HFFc6 (cell line): ENCODE results near the gene EIF1AD. TPM values are rescaled to one million over a fixed set of nuclear protein-coding genes. Genes with fewer than 3 reads are reported as not detected.
"Not testable (repeated sequence)": the region's sequence is repeated elsewhere in the genome, so short reads cannot be mapped to it uniquely, and the experiment has no call there.

Experiments used
- DNase-seq: peaks from one replicate; pipeline ENCODE4 v3.0.0-alpha.2; 2018
- H3K27ac Mint-ChIP-seq: 2 replicates; pipeline ENCODE4 v1.8.0; 2020; ENCODE audit warnings: mild to moderate bottlenecking, mixed read lengths
- H3K27me3 Mint-ChIP-seq: 2 replicates; pipeline ENCODE4 v1.8.0; 2021; ENCODE audit warnings: mild to moderate bottlenecking, moderate library complexity, mixed read lengths; ENCODE audit not compliant: insufficient read depth
- H3K36me3 Mint-ChIP-seq: 2 replicates; pipeline ENCODE4 v1.8.0; 2021; ENCODE audit warnings: low read depth, mixed read lengths
- H3K4me1 Mint-ChIP-seq: 2 replicates; pipeline ENCODE4 v1.8.0; 2020; ENCODE audit warnings: low read depth, mixed read lengths
- H3K4me3 Mint-ChIP-seq: 2 replicates; pipeline ENCODE4 v1.8.0; 2020; ENCODE audit warnings: mild to moderate bottlenecking, moderate library complexity, mixed read lengths
- H3K9me3 Mint-ChIP-seq: 2 replicates; pipeline ENCODE4 v1.8.0; 2020; ENCODE audit warnings: mild to moderate bottlenecking, mixed read lengths
- total RNA-seq, 6 experiments: library from RNA; stranded (reverse); fragmentation: NEBNext Ultra II Directional; extraction: Animal tissue kit (Norgen Biotek cat#: 25700); gene quantifications; 2 replicates in 1 of 6; 3 replicates in 5 of 6; pipeline ENCODE4 v1.2.3, GENCODE V29; 2021
- TF ChIP-seq, protein P1 (sequence below): fragments of 200-600 bp; sonication (generic); IDR thresholded peaks from 2 replicates; pipeline ENCODE4 v1.5.0; 2021; ENCODE audit warnings: antibody characterized with exemption, mild to moderate bottlenecking

The EIF1AD gene
- total RNA-seq, 6 experiments from 2014 or later, result 28.6 to 36.8 (median 31.7) TPM

GRCh38 chr11:66011239-66011784 lies 9.4 kb upstream of the EIF1AD start:
- Mint-ChIP-seq H3K27me3 (no peaks in the 10 kb centered on the region; the same call in 1 of the 2 replicates), H3K4me3 (no peak overlapping the region; the same call in 1 of the 2 replicates), H3K27ac (no peak overlapping the region), H3K9me3 (no peaks in the 10 kb centered on the region), H3K36me3 (no peaks in the 10 kb centered on the region), H3K4me1 (peaks cover 35% of the 10 kb centered on the region)
- peak; percentile 47 for DNase-seq
- TF ChIP-seq, protein P1, sequence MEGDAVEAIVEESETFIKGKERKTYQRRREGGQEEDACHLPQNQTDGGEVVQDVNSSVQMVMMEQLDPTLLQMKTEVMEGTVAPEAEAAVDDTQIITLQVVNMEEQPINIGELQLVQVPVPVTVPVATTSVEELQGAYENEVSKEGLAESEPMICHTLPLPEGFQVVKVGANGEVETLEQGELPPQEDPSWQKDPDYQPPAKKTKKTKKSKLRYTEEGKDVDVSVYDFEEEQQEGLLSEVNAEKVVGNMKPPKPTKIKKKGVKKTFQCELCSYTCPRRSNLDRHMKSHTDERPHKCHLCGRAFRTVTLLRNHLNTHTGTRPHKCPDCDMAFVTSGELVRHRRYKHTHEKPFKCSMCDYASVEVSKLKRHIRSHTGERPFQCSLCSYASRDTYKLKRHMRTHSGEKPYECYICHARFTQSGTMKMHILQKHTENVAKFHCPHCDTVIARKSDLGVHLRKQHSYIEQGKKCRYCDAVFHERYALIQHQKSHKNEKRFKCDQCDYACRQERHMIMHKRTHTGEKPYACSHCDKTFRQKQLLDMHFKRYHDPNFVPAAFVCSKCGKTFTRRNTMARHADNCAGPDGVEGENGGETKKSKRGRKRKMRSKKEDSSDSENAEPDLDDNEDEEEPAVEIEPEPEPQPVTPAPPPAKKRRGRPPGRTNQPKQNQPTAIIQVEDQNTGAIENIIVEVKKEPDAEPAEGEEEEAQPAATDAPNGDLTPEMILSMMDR, result no peak

DNA sequence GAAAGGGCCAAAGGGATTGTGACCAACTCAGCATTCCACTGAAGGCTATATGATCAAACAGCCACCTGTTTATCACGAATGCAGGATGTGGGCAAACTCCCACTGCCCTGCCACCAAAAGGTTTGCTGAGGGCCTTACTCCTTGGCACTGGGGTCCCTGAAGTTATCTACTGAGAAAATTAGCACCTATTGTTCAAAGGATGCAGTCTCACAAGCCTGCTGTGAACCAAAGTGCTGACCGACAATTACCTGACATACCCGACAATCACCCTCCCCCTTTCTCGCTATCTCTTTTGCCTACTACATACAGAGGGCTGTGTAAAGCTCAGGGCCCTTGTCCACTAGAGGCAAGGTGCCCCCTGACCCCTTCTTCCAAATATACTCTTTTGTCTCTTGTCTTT lies 8.1 kb upstream of the EIF1AD start:
- H3K4me1 Mint-ChIP-seq, result peaks cover 22% of the 10 kb centered on the region
- not testable (repeated sequence) for H3K9me3 Mint-ChIP-seq, H3K27me3 Mint-ChIP-seq, H3K27ac Mint-ChIP-seq, H3K4me3 Mint-ChIP-seq, H3K36me3 Mint-ChIP-seq, DNase-seq

GRCh38 chr11:66008468-66009101 lies 6.6 kb upstream of the EIF1AD start:
- H3K9me3 Mint-ChIP-seq, result no peaks in the 10 kb centered on the region
- TF ChIP-seq, protein P1, result no peak
- H3K27me3 Mint-ChIP-seq, result peaks cover 2% of the 10 kb centered on the region
- no peak for DNase-seq
- peaks cover 5% of the 10 kb centered on the region; the same call in 1 of the 2 replicates for H3K36me3 Mint-ChIP-seq
- H3K4me3 Mint-ChIP-seq, result no peak overlapping the region
- no peak overlapping the region for H3K27ac Mint-ChIP-seq
- peaks cover 15% of the 10 kb centered on the region for H3K4me1 Mint-ChIP-seq

GRCh38 chr11:66008095-66008467 lies 6.1 kb upstream of the EIF1AD start:
- Mint-ChIP-seq H3K4me3 (no peak overlapping the region), H3K27me3 (peaks cover 2% of the 10 kb centered on the region), H3K36me3 (peaks cover 5% of the 10 kb centered on the region), H3K9me3 (no peaks in the 10 kb centered on the region), H3K27ac (no peak overlapping the region), H3K4me1 (peaks cover 15% of the 10 kb centered on the region)
- DNase-seq, result no peak
- TF ChIP-seq, protein P1, result no peak

- no peak for DNase-seq
- Mint-ChIP-seq H3K4me3 (no peak overlapping the region), H3K27ac (no peak overlapping the region), H3K27me3 (peaks cover 2% of the 10 kb centered on the region), H3K9me3 (no peaks in the 10 kb centered on the region), H3K36me3 (peaks cover 5% of the 10 kb centered on the region), H3K4me1 (peaks cover 15% of the 10 kb centered on the region)
- TF ChIP-seq, protein P1, result no peak
Measured at GRCh38 chr11:66007201-66007634, 5.3 kb upstream of the EIF1AD start.

- peaks cover 15% of the 10 kb centered on the region for H3K4me1 Mint-ChIP-seq
- H3K36me3 Mint-ChIP-seq, result peaks cover 7% of the 10 kb centered on the region
- no peaks in the 10 kb centered on the region for H3K9me3 Mint-ChIP-seq
- DNase-seq, result no peak
- peaks cover 3% of the 10 kb centered on the region for H3K27me3 Mint-ChIP-seq
- no peak overlapping the region for H3K4me3 Mint-ChIP-seq
- TF ChIP-seq, protein P1, result no peak
- no peak overlapping the region for H3K27ac Mint-ChIP-seq
Measured at GRCh38 chr11:66006891-66007176, 4.9 kb upstream of the EIF1AD start.
